Stimulated activated CD8-positive, alpha-beta memory T cell treated with anti-CD3 and anti-CD28 coated beads, Interleukin-7, amount 100 ng/mL, for 48 hours (primary cell): Measurements from ENCODE around the gene TMEM95.
A peak's percentile ranks its signal among the peaks of the same experiment; 100 is the strongest.

ENCODE experiments used
- DNase-seq, 2 donors: peaks; one replicate each; pipeline ENCODE4 v3.0.0-alpha.2; 2020; ENCODE audit warnings: low read depth in 1 of 2; ENCODE audit errors: extremely low read depth in 1 of 2

TMEM95 gene

DNA sequence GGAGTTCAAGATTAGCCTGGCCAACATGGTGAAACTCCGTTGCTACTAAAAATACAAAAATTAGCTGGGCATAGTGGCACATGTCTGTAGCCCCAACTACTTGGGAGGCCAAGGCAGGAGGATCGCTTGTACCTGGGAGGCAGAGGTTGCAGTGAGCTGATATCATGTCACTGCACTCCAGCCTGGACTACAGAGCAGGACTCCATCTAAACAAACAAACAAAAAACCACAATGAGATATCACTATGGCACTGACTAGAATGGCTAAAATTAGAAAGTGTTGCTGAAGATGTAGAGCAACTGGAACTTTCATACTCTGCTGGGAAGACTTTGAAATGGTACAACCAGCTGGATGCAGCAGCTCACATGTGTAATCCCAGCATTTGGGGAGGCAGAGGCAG is 19.4 kb downstream of the TMEM95 start:
- no peak for DNase-seq

DNA sequence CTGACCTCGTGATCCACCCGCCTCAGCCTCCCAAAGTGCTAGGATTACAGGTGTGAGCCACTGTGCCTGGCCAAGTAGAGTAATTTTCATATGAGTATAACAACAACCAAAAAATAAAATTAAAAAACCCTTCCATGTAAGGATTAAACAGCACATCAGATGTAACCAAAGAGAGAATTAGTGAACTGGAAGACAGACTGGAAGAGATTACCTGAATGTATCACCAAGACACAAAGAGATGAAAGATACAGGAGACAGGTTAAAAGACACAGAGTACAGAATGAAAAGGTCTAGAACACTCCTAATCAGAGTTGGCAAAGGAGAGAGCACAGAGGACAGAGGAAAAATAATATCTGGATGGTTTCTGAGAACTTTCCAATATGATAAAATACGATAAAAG is 24.2 kb downstream of the TMEM95 start:
- no peak for DNase-seq

DNA sequence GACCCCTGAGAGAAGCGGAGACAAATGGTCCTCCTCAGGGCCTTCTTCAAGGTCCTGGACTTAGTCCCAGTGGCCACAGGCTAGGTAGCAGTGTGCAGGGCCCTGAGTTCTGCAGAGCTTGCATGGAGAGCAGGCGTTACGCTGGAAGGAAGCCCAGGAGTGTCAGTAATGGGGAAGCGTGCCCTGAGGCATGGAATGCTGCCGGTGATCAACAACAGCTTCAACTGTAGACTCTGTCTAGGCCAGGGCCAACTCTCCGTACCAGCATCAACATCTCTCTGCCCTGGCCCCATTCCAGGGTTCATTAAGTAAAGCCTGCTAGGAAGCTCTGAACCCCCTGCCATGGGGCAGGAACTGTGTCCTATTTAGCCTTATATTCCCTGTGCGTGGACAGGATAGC is 25.4 kb downstream of the TMEM95 start:
- no peak for DNase-seq

- no peak for DNase-seq
Measured at GRCh38 chr17:7380855-7381683, 26.1 kb downstream of the TMEM95 start, which contains the start of gene TNK1. Gene TNK1 (plus strand): TSS chr17:7381089. CDS start chr17:7382927, 1,838 bp downstream.

- DNase-seq = no peak
Measured at GRCh38 chr17:7382901-7383300, 27.9 kb downstream of the TMEM95 start.

DNA sequence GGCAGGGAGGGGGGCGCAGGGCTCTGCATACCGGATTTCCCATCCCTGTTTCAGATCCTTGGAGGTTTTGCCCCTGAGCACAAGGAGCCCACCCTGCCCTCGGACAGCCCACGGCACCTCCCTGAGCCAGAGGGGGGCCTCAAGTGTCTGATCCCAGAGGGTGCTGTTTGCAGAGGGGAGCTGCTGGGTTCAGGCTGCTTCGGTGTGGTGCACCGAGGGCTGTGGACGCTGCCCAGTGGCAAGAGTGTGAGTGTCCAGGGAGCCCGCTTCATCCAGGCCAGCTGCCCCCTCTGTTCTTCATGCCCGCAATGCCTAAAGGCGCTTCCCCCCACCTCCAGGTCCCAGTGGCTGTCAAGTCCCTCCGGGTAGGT is 28.4 kb downstream of the TMEM95 start:
- no peak for DNase-seq

- peak; percentile 54 to 62 for DNase-seq
Measured at GRCh38 chr17:7383742-7384488, 29.0 kb downstream of the TMEM95 start.

- DNase-seq = no peak
Measured at GRCh38 chr17:7384489-7385081, 29.6 kb downstream of the TMEM95 start.

GRCh38 chr17:7388856-7389255 is 33.9 kb downstream of the TMEM95 start:
- no peak for DNase-seq

DNA sequence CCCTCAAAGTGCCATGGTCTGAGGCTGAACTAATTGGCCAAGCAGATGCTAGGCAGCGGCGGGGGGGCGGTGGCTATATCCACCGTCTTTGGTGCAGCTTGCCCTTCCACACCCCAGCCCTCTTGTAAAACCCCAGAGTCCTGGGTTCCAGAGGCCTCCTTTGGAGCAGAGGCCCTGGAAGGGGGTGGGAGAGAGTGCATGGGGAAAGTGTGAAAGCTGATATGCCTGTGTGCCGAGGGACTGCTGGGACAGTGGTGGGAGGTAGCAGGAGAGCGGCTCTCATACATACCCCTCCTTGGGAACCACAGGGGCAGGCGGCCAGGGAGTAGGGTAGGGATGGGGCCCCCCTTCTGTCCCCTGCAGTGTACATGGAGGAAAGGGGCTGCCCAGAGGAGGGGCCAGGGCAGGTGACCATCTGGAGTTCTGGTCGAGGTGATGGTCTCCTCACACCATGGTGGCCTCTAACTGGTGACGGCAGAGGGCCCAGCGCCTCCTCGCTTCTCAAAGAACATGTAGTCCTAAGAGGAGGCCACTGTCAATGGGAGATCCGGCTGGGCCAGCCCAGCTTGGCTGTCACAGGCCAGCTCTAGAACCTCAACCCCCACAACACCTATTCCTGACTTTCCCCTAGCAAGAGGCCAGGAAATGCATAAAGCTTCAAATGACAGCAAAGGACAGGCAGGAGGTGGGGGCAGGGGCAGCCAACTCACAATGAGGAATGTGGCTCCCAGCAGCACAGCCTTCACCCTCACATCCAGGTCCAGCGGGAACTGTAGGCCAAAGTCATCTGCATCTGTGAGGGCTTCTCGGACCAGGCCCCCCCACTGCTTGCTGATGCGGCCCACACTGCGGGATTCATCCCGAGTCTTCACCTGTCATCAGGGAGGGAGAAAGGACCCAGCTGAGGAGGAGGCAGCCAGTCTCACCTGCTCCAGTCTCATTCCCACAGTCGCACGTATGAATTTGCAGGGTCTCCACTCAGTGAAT is 35.3 kb downstream of the TMEM95 start:
- DNase-seq = no peak

DNA sequence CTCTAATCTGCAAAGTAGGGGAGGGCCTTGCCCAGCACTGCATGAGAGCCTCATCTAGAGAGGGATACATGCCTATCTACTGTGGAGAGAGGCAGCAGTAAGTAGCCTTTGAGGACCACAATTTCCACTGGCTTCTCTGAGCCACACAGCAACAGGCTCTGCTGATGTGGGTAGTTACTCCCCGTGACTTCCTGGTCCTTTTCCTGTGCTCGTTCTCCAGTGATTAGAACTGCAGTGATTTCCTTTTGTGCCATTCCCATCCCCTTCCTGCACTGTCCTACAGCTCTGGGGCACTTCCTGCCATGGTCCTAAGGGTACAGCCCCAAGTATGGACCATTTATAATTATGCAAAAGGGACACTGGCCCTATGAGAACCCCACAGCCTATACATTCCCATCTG is 36.4 kb downstream of the TMEM95 start:
- no peak for DNase-seq

DNA sequence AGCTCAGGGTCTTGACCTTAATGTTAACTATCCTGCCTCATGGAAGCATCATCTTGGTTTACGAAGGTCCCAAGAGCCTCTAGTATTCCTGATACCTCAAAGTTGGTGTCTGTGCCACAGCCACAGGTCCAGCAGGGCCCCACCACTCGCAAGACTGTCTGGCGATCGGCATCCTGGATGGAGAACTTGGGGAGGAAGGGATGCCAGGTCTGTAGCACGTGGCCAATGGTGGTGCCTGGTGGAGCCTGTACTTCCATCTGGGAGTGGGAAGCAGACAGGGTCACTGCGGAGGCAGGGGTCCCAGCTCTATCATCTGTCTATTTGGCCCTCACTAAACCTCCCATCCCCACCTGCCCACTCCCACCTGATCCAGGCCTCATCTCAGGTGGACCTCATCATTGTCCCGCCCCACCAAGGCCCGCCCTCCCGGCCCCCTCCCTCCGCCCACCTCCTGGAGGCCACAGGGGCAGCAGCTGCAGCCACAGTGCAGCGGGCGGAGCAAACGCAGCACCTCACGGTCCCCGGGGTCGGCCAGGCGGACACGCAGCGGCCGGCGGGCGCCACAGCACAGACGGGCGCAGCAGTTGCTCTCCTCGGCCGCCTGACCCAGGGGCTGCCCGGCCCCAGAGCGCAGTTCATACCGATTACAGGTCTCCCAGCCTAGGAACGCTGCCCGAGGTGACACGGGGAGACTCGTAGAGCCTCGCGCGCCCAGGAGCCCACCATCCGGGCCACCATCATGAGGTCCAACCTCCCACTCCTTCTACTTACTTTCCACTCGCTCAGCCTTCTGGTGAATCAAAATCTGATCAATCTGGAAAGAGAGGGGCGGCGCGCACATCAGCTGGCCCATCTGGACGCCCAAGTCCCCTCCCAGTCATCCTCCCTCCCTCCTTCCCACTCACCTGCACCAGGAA is 38.0 kb downstream of the TMEM95 start:
- no peak for DNase-seq

GRCh38 chr17:7393613-7394451 is 38.9 kb downstream of the TMEM95 start:
- DNase-seq = peak in 1 of 2 donors; percentile 42

GRCh38 chr17:7394452-7395191 is 39.7 kb downstream of the TMEM95 start, which contains the start of gene PLSCR3:
Gene PLSCR3 (minus strand): TSS chr17:7394525. CDS start chr17:7394110, 415 bp downstream.
- peak; percentile 72 to 81 for DNase-seq

DNA sequence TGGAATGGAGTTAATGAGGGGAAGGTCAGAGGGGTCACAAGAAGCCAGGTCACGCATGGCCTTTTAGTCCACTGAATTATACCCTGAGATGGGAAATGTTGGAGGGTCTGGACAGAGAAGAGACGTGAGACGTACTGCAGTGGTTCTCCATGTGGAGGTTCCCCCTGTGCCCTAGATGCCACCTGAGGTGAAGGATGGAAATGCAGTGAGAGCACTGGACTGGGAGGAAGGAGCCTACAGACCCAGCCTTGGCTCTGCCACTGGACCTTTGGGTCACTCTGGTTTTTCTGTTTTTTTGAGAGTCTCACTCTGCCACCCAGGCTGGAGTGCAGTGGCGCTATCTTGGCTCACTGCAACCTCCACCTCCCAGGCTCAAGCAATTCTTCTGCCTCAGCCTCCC is 41.2 kb downstream of the TMEM95 start:
- no peak for DNase-seq

GRCh38 chr17:7398612-7399011 is 43.7 kb downstream of the TMEM95 start:
- DNase-seq = no peak

GRCh38 chr17:7403043-7403726 is 48.2 kb downstream of the TMEM95 start:
- no peak for DNase-seq

- peak in 1 of 2 donors; percentile 15 for DNase-seq
Measured at GRCh38 chr17:7403727-7403976, 48.7 kb downstream of the TMEM95 start.
